B cell (primary cell): Measurements from ENCODE around the gene PRKX. TPM values are rescaled to one million over a fixed set of nuclear protein-coding genes. Genes with fewer than 3 reads are reported as not detected.
"Not testable (repeated sequence)": the region's sequence is repeated elsewhere in the genome, so short reads cannot be mapped to it uniquely, and the experiment has no call there.

ENCODE experiments used
- ATAC-seq: fragments of 200-7000 bp; cut with Tn5 transposase; one replicate; pipeline ENCODE4 v1.10.0; 2021; ENCODE audit warnings: low read depth, mild to moderate bottlenecking, moderate number of reproducible peaks, moderate library complexity
- CTCF ChIA-PET: fragments of 350-600 bp; sonication (Branson Sonifier 250); formaldehyde crosslinking; loops from one replicate; lab custom pipeline; 2021; ENCODE audit warnings: antibody characterized with exemption, inconsistent platforms; lab: Charles Lee
- POLR2A ChIA-PET: fragments of 350-600 bp; sonication (Branson Sonifier 250); formaldehyde crosslinking; loops from one replicate; lab custom pipeline; 2021; ENCODE audit warnings: antibody characterized with exemption; lab: Charles Lee
- DNase-seq: peaks from one replicate; pipeline ENCODE4 v3.0.0; 2013
- H2AFZ ChIP-seq: 2 replicates; pipeline ENCODE4 v1.6.1; 2012; ENCODE audit warnings: mild to moderate bottlenecking, low read depth, low read length; ENCODE audit not compliant: insufficient read depth, poor library complexity, severe bottlenecking
- H3K27ac ChIP-seq, 2 donors: 1 replicate in 1 of 2; 2 replicates in 1 of 2; pipeline ENCODE4 v1.5.1; 2012 to 2013; ENCODE audit warnings: low read length in 2 of 2, mild to moderate bottlenecking in 2 of 2, moderate library complexity in 1 of 2
- H3K27me3 ChIP-seq, 4 experiments: fragments of 200-600 bp in 1 of 4; sonication (generic) in 1 of 4; replicated peaks in 1 of 4; 1 replicate in 2 of 4; 2 replicates in 2 of 4; pipeline versions ENCODE4 v1.6.1 to v1.7.0; 2013 to 2016; ENCODE audit warnings: low read length in 3 of 4, mild to moderate bottlenecking in 2 of 4, mixed read lengths in 1 of 4, moderate library complexity in 1 of 4; ENCODE audit not compliant: insufficient read depth in 4 of 4, control insufficient read depth in 3 of 4; ENCODE audit errors: control extremely low read depth in 1 of 4
- H3K36me3 ChIP-seq, 2 experiments: replicated peaks in 1 of 2; 1 replicate in 1 of 2; 2 replicates in 1 of 2; pipeline versions ENCODE4 v1.6.1 to v1.7.1; 2013; ENCODE audit warnings: low read length in 1 of 2; ENCODE audit not compliant: insufficient read depth in 2 of 2, control insufficient read depth in 1 of 2; ENCODE audit errors: control extremely low read depth in 1 of 2, extremely low read depth in 1 of 2
- H3K4me1 ChIP-seq, 2 donors: fragments of 200-600 bp in 1 of 2; sonication (generic) in 1 of 2; 1 replicate in 1 of 2; 2 replicates in 1 of 2; pipeline versions ENCODE4 v1.5.1 to v1.6.1; 2013 to 2017; ENCODE audit warnings: low read length in 2 of 2; ENCODE audit not compliant: control insufficient read depth in 2 of 2, insufficient read depth in 2 of 2
- H3K4me2 ChIP-seq: replicated peaks from 2 replicates; pipeline ENCODE3; 2012; ENCODE audit warnings: mild to moderate bottlenecking, low read depth, low read length; ENCODE audit not compliant: poor library complexity, severe bottlenecking
- H3K4me3 ChIP-seq, 5 experiments: fragments of 200-600 bp in 1 of 5; sonication (generic) in 1 of 5; 1 replicate in 3 of 5; 2 replicates in 2 of 5; pipeline versions ENCODE4 v1.5.1 to v1.7.0; 2011 to 2016; ENCODE audit warnings: low read length in 4 of 5, mild to moderate bottlenecking in 4 of 5, low read depth in 2 of 5, control low read depth in 1 of 5, moderate library complexity in 1 of 5; ENCODE audit not compliant: insufficient read depth in 1 of 5; ENCODE audit errors: control extremely low read depth in 1 of 5, extremely low read depth in 1 of 5
- H3K79me2 ChIP-seq: fragments of 200-600 bp; sonication (generic); one replicate; pipeline ENCODE4 v1.6.0; 2016; ENCODE audit warnings: low read length; ENCODE audit not compliant: control insufficient read depth, insufficient read depth
- H3K9ac ChIP-seq: fragments of 200-600 bp; sonication (generic); 2 replicates; pipeline ENCODE4 v1.6.1; 2017; ENCODE audit warnings: mild to moderate bottlenecking, low read length, moderate library complexity
- H3K9me3 ChIP-seq, 3 donors: one replicate each; pipeline versions ENCODE4 v1.6.1 to v1.7.1; 2013; ENCODE audit warnings: low read length in 2 of 3; ENCODE audit not compliant: control insufficient read depth in 2 of 3, insufficient read depth in 1 of 3; ENCODE audit errors: control extremely low read depth in 1 of 3
- H4K20me1 ChIP-seq: 2 replicates; pipeline ENCODE4 v1.6.0; 2012; ENCODE audit warnings: mild to moderate bottlenecking, low read length; ENCODE audit not compliant: insufficient read depth, control insufficient read depth, poor library complexity, severe bottlenecking
- H3K27ac Mint-ChIP-seq: one replicate; pipeline ENCODE4 v1.8.0; 2021; ENCODE audit warnings: mixed read lengths
- H3K27me3 Mint-ChIP-seq: one replicate; pipeline ENCODE4 v1.8.0; 2021; ENCODE audit warnings: mixed read lengths
- H3K4me1 Mint-ChIP-seq: one replicate; pipeline ENCODE4 v1.8.0; 2021; ENCODE audit warnings: mixed read lengths
- H3K4me3 Mint-ChIP-seq: one replicate; pipeline ENCODE4 v1.8.0; 2021; ENCODE audit warnings: mixed read lengths
- H3K9me3 Mint-ChIP-seq: one replicate; pipeline ENCODE4 v1.8.0; 2022; ENCODE audit warnings: mixed read lengths; ENCODE audit not compliant: insufficient read depth
- CTCF ChIP-seq: fragments of 200-600 bp; IDR thresholded peaks from one replicate; pipeline ENCODE4 v1.8.0; 2022; ENCODE audit warnings: antibody characterized with exemption, mild to moderate bottlenecking
- EZH2 ChIP-seq: IDR thresholded peaks from 2 replicates; pipeline ENCODE4 v1.6.1; 2012; ENCODE audit warnings: borderline replicate concordance, low read depth, mild to moderate bottlenecking, moderate library complexity, low read length; ENCODE audit not compliant: insufficient read depth, poor library complexity, severe bottlenecking
- WGBS: methylation state at CpG from one replicate; pipeline ENCODE4 v1.1.5; 2013; ENCODE audit warnings: missing lambda C conversion rate; ENCODE audit not compliant: insufficient coverage; 5-methylcytosine and 5-hydroxymethylcytosine counted together
- intact Hi-C: fragments of 100-400 bp; cut with micrococcal nuclease; formaldehyde crosslinking; loops from one replicate; pipeline ENCODE4 v1.10.0; 2022
- polyA plus RNA-seq: library from polyadenylated mRNA; depleted of rRNA; stranded (reverse); fragments of >200 nt; gene quantifications from 2 replicates; pipeline ENCODE4 v1.2.3, GENCODE V29; 2012
- total RNA-seq, 2 donors: library from RNA; stranded (reverse); fragments of 120-200 nt in 1 of 2; gene quantifications; 1 replicate in 1 of 2; 2 replicates in 1 of 2; pipeline versions ENCODE4 v1.2.3 to v1.2.4, GENCODE V29; 2013 to 2022

The PRKX gene
- total and polyA plus RNA-seq, 2 donors (not counting 1 experiment from before 2014, with no cell fraction given) = 26.2 to 52.5 TPM

GRCh38 chrX:3728454-3728853 lies 15.0 kb upstream of the PRKX start:
- no peak for DNase-seq
- no peak for ATAC-seq

GRCh38 chrX:3723460-3723859 lies 10.0 kb upstream of the PRKX start:
- DNase-seq, H2AFZ ChIP-seq, H3K27ac ChIP-seq, H3K36me3 ChIP-seq, H3K9ac ChIP-seq, H3K4me2 ChIP-seq, H3K27me3 ChIP-seq, H3K4me1 Mint-ChIP-seq, H3K9me3 Mint-ChIP-seq, POLR2A ChIA-PET, H3K9me3 ChIP-seq, H3K4me1 ChIP-seq, intact Hi-C loops, H3K27ac Mint-ChIP-seq, H3K27me3 Mint-ChIP-seq, H3K4me3 Mint-ChIP-seq, H3K79me2 ChIP-seq, H4K20me1 ChIP-seq, H3K4me3 ChIP-seq, ATAC-seq, CTCF ChIA-PET: not testable (repeated sequence)
- WGBS = no CpG with 5 or more reads among the region's 9 CpGs

More at GRCh38 chrX:3728454-3728853, 15.0 kb upstream of the PRKX start:
- no peaks in the 10 kb centered on the region for H3K9me3 ChIP-seq
- no peaks in the 10 kb centered on the region for H3K9me3 Mint-ChIP-seq
- H3K9ac ChIP-seq = no peak overlapping the region
- no peaks in the 10 kb centered on the region for H3K27me3 ChIP-seq
- no peak overlapping the region for H3K4me3 Mint-ChIP-seq
- CTCF ChIA-PET = no interaction called here
- no peak overlapping the region for H3K4me3 ChIP-seq
- H3K27ac ChIP-seq = no peak overlapping the region
- intact Hi-C loops = no loop called here
- no peak for TF ChIP-seq EZH2
- TF ChIP-seq CTCF = no peak
- H4K20me1 ChIP-seq = no peaks in the 10 kb centered on the region
- H3K4me1 Mint-ChIP-seq = no peaks in the 10 kb centered on the region
- H3K79me2 ChIP-seq = no peaks in the 10 kb centered on the region
- no peak overlapping the region for H3K27ac Mint-ChIP-seq
- H3K4me1 ChIP-seq = no peaks in the 10 kb centered on the region
- H2AFZ ChIP-seq = no peak overlapping the region
- no peak overlapping the region for H3K4me2 ChIP-seq
- H3K36me3 ChIP-seq = no peaks in the 10 kb centered on the region
- WGBS = 93% methylated on average over 3 of the region's 9 CpGs
- POLR2A ChIA-PET = no interaction called here
- no peaks in the 10 kb centered on the region for H3K27me3 Mint-ChIP-seq
